Superior temporal gyrus (tissue), 1 donor: Measurements from ENCODE around the gene SLC22A12.
A peak's percentile ranks its signal among the peaks of the same experiment; 100 is the strongest.

Source experiments
- DNase-seq: peaks from one replicate; pipeline ENCODE4 v3.0.0-alpha.2; 2016; ENCODE audit errors: extremely low spot score

Gene SLC22A12

DNA sequence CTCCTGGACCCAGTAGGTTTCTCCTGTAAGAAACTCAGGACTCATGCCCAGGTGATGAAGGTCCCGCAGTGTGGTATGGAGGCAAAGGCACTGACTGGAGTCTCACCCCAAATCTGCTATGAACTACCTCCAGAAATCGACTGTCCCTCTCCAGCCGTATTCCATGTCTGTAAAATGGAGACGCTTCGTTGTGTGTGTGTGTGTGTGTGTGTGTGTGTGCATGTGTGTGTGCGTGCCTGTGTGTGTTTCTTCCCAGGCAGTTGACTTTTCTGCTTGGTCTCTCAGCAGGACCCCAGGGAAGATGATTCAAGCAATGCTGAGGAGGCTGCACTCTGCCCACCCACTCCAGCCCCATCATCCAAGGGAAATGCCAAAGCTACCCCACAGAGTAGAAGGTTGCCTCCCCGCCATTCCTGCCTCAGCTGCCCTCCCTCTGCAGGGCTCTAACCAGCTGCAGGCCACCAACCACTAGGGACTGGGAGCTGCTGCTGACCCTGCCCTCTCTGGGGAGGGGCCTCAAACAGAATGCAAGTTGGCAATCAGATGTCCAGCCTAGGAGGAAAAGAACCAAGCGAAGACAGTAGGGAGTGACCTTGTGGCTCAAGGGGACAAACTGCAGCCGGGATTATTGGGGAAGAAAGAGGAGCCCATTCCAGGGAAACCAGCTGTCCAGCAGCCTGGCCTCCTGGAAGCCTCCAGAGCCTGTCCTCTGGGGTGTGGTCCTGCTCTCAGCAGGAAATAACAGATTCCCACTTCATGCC, 56.2 kb downstream of the SLC22A12 start:
- DNase-seq: no peak

DNA sequence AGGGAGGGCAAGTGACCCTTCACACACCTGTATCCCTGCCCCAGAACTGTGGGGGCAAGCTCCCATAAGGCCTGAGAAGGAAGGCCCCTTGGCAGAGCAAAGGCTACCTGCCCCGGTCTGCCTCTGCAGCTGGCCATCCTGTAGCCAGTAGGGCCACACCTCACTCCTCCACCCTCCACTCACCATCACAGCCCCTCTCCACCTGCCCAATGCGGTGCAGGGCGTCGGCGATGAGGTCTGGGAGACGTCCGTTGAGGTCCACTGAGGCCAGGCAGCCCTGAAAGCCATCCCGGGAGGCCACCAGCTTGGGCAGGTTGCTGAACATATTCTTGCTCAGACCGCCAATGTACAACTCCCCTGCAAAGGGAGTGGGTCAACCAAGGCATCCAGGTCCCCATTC, 57.5 kb downstream of the SLC22A12 start:
- no peak for DNase-seq

DNA sequence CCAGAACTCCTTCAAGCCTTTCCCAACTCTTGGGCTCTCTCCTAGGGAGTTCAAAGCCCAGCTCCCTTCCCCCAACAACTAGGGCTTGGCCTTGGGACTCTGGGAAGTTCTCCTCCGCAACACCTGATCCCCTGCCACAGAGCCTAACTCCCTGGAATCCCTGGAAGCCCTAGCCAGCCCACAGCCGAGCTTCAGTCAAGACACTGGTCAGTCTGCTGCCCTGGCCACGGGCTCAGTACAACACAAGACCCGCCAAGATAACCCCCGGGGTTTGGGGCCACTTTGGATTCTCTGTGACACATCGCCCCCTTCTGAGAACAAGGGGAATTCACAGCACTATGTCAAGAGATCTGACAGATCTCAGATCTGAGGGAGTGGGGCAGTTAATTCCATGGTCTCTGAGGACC, 58.3 kb downstream of the SLC22A12 start:
- DNase-seq: no peak

DNA sequence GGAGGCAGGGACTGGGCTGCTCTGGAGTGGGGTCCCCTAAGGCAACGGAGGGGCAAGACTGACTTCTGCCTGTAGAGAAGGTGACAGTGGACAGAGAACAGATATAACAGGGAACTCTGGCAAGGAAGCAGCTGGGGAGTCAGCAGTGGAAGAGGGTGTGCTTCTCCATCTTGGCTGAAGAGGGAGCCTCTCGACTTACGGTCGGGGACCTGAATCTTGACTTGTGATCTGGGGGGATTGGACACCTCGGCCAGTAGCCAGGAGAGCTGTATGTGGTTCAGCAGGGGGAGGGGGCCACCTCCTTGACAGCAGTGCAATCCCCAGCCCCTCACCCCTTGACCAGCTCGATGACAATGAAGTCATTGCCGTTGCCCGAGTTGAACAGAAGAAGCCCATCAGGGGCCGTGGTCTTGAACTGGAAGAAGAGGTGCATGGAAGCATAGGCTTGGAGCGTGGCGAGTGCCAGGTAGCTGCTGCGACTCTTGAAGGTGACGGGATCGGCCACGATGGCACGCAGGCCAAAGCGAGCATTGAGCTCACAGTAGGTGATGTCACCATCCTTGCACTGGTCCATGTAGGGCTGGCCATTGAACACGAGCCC, 60.0 kb downstream of the SLC22A12 start:
- peak; percentile 65 for DNase-seq
